Naive thymus-derived CD8-positive, alpha-beta T cell (primary cell): ENCODE results near the gene SPOPL. TPM values are rescaled to one million over a fixed set of nuclear protein-coding genes. Genes with fewer than 3 reads are reported as not detected.
"Not testable (repeated sequence)": the region's sequence is repeated elsewhere in the genome, so short reads cannot be mapped to it uniquely, and the experiment has no call there.

Source experiments
- ATAC-seq, 2 donors: fragments of 150-1000 bp; cut with Tn5 transposase in 1 of 2; sonication (Bioruptor Pico), chemical (Tn5 transposase) in 1 of 2; 1 replicate in 1 of 2; 2 replicates in 1 of 2; pipeline ENCODE4 v1.10.0; 2021; ENCODE audit warnings: mild to moderate bottlenecking in 2 of 2, moderate library complexity in 2 of 2
- POLR2A ChIA-PET: fragments of 350-600 bp; sonication (Branson Sonifier 250); formaldehyde crosslinking; loops from one replicate; lab custom pipeline; 2021; ENCODE audit warnings: antibody characterized with exemption; lab: Charles Lee
- DNase-seq, 10 donors: peaks; one replicate each; pipeline versions ENCODE4 v3.0.0 to v3.0.0-alpha.2; 2020 to 2022
- H3K27ac Mint-ChIP-seq, 10 donors: one replicate each; pipeline ENCODE4 v1.8.0; 2020 to 2022; ENCODE audit warnings: mild to moderate bottlenecking in 10 of 10, mixed read lengths in 10 of 10, moderate library complexity in 4 of 10, inconsistent platforms in 1 of 10
- H3K27me3 Mint-ChIP-seq, 5 donors: one replicate each; pipeline ENCODE4 v1.8.0; 2021 to 2022; ENCODE audit warnings: mixed read lengths in 5 of 5
- H3K36me3 Mint-ChIP-seq, 3 donors: one replicate each; pipeline ENCODE4 v1.8.0; 2020 to 2022; ENCODE audit warnings: mixed read lengths in 3 of 3, mild to moderate bottlenecking in 2 of 3, inconsistent platforms in 1 of 3
- H3K4me1 Mint-ChIP-seq, 4 donors: one replicate each; pipeline ENCODE4 v1.8.0; 2021 to 2022; ENCODE audit warnings: mixed read lengths in 4 of 4
- H3K4me3 Mint-ChIP-seq, 10 donors: one replicate each; pipeline ENCODE4 v1.8.0; 2020 to 2022; ENCODE audit warnings: mild to moderate bottlenecking in 10 of 10, mixed read lengths in 10 of 10, moderate library complexity in 6 of 10, inconsistent platforms in 1 of 10
- H3K9me3 Mint-ChIP-seq, 9 donors: one replicate each; pipeline ENCODE4 v1.8.0; 2020 to 2022; ENCODE audit warnings: mixed read lengths in 9 of 9, mild to moderate bottlenecking in 3 of 9, inconsistent platforms in 1 of 9, moderate library complexity in 1 of 9
- polyA plus RNA-seq, 3 donors: library from polyadenylated mRNA; unstranded; fragments of 300-500 nt; fragmentation: Illumina TruSeq; gene quantifications; one replicate each; pipeline ENCODE4 v1.2.3, GENCODE V29; 2021
- total RNA-seq, 8 experiments: library from RNA in 2 of 8; stranded (reverse) in 2 of 8; gene quantifications; one replicate each; pipeline ENCODE4 v1.2.3 and lab custom pipeline; 2021 to 2026

SPOPL gene
- total RNA-seq (10 to 100 TPM; 11.3 to 11.6 TPM), polyA plus RNA-seq (under 1 TPM; 0.23 to 0.66 (median 0.38) TPM), total RNA-seq (lab: John Stamatoyannopoulos, UW) (10.6 to 21.8 (median 16.3) reads per million in 6 experiments)

DNA sequence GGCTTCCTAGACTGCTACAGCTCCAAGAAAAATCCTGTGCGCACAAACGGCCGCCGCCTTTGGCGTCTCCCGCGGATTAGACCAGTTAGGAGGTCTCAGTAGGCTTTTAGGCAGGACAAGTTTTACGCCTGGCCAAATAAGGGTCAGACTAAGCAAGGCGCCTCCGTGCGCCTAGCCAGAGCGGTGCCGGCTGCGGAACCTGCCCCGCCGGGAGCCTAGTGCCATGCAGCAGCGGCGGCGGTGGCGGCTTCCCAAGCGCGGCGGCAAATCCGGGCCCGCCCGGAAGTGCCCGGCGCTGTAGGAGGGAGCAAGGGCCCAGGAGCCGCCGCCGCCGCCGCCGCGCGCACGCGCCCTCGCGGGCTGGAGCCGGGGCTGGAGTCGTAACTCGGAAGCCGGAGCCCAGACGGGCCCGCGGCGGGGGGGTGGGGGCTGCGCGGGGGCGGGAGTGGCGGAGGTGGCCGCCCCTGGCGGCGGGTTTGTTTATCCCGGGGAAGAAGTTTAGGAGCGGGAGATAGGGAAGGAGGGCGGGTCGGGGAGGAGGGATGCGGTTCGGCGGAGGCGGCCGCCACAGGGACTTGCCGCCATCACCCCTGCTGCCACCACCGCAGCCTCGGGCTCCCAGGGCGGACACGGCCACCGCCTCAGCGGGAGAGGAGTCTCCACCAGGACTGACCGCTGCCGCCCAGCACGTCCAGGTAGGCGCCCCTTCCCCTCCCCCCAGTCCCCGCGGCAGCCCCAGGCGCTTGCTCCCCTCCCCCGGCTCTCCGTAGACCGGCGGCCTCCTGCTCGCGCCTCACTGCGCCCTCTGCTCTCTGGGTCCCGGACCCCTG lies at the start of gene SPOPL:
TSS of gene SPOPL (plus strand) at position 346 of the 830 bp plus-strand sequence. CDS start 48,447 bp downstream, outside the sequence.
- H3K4me1 Mint-ChIP-seq = peaks cover 15 to 48% (median 43%) of the 10 kb centered on the region in 4 donors
- POLR2A ChIA-PET = no interaction called here
- H3K4me3 Mint-ChIP-seq = peak within 1 kb of the TSS; percentile 90 to 100 (median 98)
- H3K27ac Mint-ChIP-seq = peak within 1 kb of the TSS; percentile 84 to 94 (median 92)
- H3K27me3 Mint-ChIP-seq = peaks cover 0 to 6% (median 0%) of the 10 kb centered on the region in 5 donors
- H3K36me3 Mint-ChIP-seq = peaks cover 1 to 5% (median 5%) of the 10 kb centered on the region in 3 donors
- DNase-seq = peak; percentile 64 to 85 (median 76)
- peak; percentile 89 to 90 for ATAC-seq
- no peaks in the 10 kb centered on the region for H3K9me3 Mint-ChIP-seq

DNA sequence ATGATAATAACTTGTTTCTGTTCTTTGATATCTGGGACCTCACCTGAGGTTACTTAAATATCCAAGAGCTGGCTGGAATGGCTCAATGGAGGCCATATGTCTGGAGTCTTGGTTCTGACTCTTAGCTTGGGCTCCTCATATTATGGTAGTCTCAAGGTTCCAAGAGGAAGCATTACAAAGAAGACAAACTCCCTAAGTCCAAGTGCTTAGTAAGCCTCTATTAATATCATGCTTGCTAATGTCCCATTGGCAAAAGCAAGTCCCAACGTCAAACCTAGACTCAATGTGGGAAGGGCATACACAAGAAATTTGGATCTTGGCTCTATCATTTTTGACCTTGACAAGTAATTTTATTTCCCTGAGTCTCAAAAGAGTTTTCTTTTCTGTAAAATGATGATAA lies 49.2 kb upstream of the SPOPL start:
- no peaks in the 10 kb centered on the region for H3K4me1 Mint-ChIP-seq
- POLR2A ChIA-PET = no interaction called here

DNA sequence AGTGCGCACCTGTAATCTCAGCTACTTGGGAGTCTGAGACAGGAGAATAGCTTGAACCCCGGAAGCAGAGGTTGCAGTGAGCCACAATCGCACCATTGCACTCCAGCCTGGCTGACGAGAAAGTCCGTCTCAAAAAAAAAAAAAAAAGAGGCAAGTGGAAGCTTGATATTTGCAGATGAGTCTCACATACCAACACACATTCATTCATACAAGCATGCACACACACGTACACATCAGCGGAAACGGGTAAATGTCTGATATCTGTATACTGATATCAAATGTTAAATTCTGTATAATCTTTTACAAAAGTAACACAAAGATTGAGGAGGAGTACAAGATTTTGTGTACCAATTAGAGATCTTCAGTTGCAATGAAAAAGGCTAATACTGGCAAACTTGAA lies 47.8 kb upstream of the SPOPL start:
- DNase-seq (no peak), ATAC-seq (no peak)
- Mint-ChIP-seq H3K4me1 (no peaks in the 10 kb centered on the region), H3K27ac (no peak overlapping the region), H3K4me3 (no peak overlapping the region), H3K27me3 (peaks cover 4 to 13% (median 5%) of the 10 kb centered on the region in 5 donors), H3K36me3 (peaks cover 0 to 16% (median 2%) of the 10 kb centered on the region in 3 donors), H3K9me3 (peaks cover 3 to 25% (median 15%) of the 10 kb centered on the region in 9 donors)
- POLR2A ChIA-PET = no interaction called here

More for the DNA sequence above, 49.2 kb upstream of the SPOPL start:
- ATAC-seq = no peak
- Mint-ChIP-seq H3K27me3 (peaks cover 4 to 13% (median 5%) of the 10 kb centered on the region in 5 donors), H3K9me3 (peaks cover 0 to 13% (median 8%) of the 10 kb centered on the region in 9 donors), H3K4me3 (no peak overlapping the region), H3K36me3 (peaks cover 0 to 12% (median 0%) of the 10 kb centered on the region in 3 donors), H3K27ac (no peak overlapping the region)
- no peak for DNase-seq

DNA sequence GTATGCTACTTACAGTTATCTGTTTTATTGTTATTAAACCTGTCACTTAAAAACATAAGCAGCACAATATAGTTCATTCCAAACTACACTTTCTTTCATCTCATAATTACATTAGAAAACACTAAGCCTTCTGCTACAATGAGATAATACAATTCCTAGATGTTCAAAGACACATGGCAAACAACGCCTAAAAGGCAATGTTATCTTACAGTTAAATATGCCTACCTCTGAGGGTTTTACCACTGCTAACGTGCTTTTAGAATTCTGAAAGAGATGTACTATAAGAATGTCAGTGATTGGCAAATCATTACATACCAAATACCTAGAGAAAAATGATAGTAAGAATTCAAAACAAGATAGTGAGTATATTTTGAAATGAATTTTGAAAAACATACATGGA lies 46.8 kb upstream of the SPOPL start:
- ATAC-seq (no peak), DNase-seq (no peak)
- H3K27me3 Mint-ChIP-seq = peaks cover 4 to 13% (median 6%) of the 10 kb centered on the region in 5 donors
- H3K4me1 Mint-ChIP-seq = no peaks in the 10 kb centered on the region
- H3K36me3 Mint-ChIP-seq = peaks cover 0 to 18% (median 8%) of the 10 kb centered on the region in 3 donors
- H3K27ac Mint-ChIP-seq = no peak overlapping the region
- POLR2A ChIA-PET = no interaction called here
- H3K9me3 Mint-ChIP-seq = peaks cover 5 to 34% (median 22%) of the 10 kb centered on the region in 9 donors
- no peak overlapping the region for H3K4me3 Mint-ChIP-seq

DNA sequence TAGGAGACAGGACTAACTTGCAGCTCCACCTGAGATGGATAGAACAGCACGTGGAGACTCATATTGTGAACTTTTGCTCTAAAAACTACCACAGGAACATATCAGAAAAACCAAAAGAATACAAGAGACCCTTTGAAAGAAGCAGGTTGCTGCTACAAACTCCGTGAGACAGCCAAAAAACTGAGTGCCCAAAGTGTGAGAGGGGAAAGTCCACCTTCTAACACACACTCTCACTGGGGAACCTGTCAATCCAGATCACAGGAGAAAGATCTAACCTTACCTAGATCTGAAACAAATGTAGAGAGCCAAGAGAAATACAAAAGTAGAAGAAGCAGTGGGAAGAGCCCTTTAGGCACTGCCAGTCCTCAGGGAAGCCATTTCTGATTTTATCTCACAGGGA lies 46.3 kb upstream of the SPOPL start:
- H3K4me1 Mint-ChIP-seq = no peaks in the 10 kb centered on the region
- ATAC-seq (no peak), DNase-seq (no peak)
- POLR2A ChIA-PET = no interaction called here
- H3K9me3 Mint-ChIP-seq = peaks cover 9 to 39% (median 24%) of the 10 kb centered on the region in 9 donors
- peaks cover 0 to 18% (median 12%) of the 10 kb centered on the region in 3 donors for H3K36me3 Mint-ChIP-seq
- H3K4me3 Mint-ChIP-seq = no peak overlapping the region
- no peak overlapping the region for H3K27ac Mint-ChIP-seq
- peaks cover 4 to 13% (median 6%) of the 10 kb centered on the region in 5 donors for H3K27me3 Mint-ChIP-seq

DNA sequence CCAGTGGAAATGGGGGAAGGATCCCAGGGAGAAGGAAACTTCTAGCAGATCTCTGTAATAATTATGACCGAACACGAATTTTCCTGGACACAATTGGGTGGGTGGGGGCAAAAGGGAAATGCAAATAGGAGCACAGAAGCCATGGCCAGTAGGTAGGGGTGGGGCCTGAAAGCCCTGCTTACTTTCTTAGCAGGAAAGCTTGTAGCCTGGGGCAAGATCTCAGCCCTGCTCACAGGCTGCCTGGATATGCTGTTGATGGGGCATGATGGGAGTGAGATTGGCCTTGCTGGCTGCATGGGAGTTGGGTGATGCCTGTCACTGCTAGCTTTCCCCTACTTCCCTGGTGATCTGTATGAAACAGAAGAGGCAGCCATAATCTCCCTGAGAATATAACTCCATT lies 45.9 kb upstream of the SPOPL start:
- Mint-ChIP-seq H3K36me3 (peaks cover 0 to 18% (median 14%) of the 10 kb centered on the region in 3 donors), H3K4me1 (no peaks in the 10 kb centered on the region)

DNA sequence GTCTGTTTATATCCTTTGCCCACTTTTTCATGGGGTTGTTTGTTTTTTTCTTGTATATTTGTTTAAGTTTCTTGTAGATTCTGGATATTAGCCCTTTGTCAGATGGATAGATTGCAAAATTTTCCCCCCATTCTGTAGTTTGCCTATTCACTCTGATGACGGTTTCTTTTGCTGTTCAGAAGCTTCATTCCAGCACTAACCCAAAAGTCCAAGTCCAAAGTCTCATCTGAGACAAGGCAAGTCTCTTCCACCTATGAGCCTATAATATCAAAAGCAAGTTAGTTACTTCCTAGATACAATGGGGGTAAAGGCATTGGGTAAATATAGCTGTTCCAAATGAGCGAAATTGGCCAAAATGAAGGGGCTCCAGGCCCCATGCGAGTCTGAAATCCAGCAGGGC lies 38.9 kb upstream of the SPOPL start:
- H3K27me3 Mint-ChIP-seq, H3K4me3 Mint-ChIP-seq, DNase-seq, H3K4me1 Mint-ChIP-seq, H3K27ac Mint-ChIP-seq, POLR2A ChIA-PET, ATAC-seq: not testable (repeated sequence)
- H3K36me3 Mint-ChIP-seq = peaks cover 2 to 26% (median 16%) of the 10 kb centered on the region in 3 donors
- peaks cover 0 to 63% (median 41%) of the 10 kb centered on the region in 9 donors for H3K9me3 Mint-ChIP-seq

More for the DNA sequence above, 45.9 kb upstream of the SPOPL start:
- POLR2A ChIA-PET = no interaction called here
- Mint-ChIP-seq H3K4me3 (no peak overlapping the region), H3K27ac (no peak overlapping the region), H3K27me3 (peaks cover 4 to 13% (median 6%) of the 10 kb centered on the region in 5 donors), H3K9me3 (peaks cover 9 to 43% (median 26%) of the 10 kb centered on the region in 9 donors)
- no peak for DNase-seq
- ATAC-seq = no peak

DNA sequence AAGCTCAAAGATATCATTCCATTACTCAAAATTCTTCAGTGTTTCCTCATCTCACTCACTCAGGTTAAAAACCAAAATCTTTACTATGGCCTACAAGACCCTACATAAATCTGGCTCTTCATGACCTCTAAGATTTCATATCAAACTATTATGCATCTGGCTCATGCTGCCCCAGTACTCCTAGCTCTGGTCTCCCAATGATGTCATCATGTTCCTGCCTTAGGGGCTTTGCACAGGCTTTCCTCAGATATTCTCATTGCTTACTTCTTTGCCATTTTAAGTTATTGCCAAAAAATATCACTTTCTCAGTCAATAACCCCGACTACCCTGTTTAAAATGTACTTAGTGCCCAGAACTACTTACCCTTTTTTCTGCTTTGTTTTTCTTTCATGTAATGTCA lies 33.0 kb upstream of the SPOPL start:
- H3K27ac Mint-ChIP-seq = no peak overlapping the region
- no peak overlapping the region for H3K4me3 Mint-ChIP-seq
- H3K36me3 Mint-ChIP-seq = peaks cover 0 to 2% (median 1%) of the 10 kb centered on the region in 3 donors
- DNase-seq (no peak), ATAC-seq (no peak)
- POLR2A ChIA-PET = no interaction called here
- H3K4me1 Mint-ChIP-seq = no peaks in the 10 kb centered on the region
- peaks cover 0 to 6% (median 3%) of the 10 kb centered on the region in 5 donors for H3K27me3 Mint-ChIP-seq
- H3K9me3 Mint-ChIP-seq = peaks cover 0 to 14% (median 3%) of the 10 kb centered on the region in 9 donors

DNA sequence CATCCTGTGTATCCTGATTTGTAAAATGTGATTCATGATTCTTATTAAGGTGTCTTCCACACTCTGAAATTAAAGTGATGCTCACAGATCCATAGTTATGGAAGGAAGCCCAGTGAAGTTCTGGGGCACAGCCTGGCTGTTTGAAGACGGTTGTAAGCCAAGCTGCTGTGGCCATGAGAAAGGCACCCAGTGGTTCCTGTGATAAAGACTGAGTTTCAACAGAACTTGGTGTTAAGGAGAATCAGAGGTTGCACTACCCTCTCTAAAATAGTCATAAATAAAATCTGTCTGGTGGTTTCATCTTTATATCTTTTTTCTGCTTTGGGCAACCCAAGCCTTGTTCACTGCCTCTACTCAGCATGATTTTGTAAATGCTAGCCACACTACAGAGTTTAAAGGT lies 32.2 kb upstream of the SPOPL start:
- POLR2A ChIA-PET = no interaction called here
- Mint-ChIP-seq H3K4me3 (no peak overlapping the region), H3K36me3 (no peaks in the 10 kb centered on the region), H3K4me1 (peaks cover 0 to 5% (median 0%) of the 10 kb centered on the region in 4 donors), H3K9me3 (peaks cover 0 to 11% (median 3%) of the 10 kb centered on the region in 9 donors), H3K27ac (no peak overlapping the region), H3K27me3 (peaks cover 0 to 8% (median 6%) of the 10 kb centered on the region in 5 donors)
- DNase-seq (no peak), ATAC-seq (no peak)

DNA sequence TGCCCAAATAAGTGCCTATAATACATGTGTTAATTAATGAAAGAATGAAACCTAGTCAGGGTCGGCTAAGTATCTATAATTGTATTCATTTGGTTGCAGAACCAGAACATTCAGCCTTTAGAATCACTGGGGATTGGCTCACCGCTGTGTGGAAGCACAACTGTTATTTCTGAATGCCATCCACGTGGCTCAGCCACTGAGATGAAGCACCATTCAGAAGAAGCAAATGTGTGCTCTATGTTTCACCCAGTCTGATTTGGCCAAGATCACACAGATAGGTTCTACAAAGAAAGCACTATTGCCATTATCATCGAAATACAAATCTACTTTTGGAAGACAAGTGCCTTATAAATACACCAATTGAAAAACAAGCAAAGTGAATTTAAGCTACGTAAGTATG lies 30.6 kb upstream of the SPOPL start:
- DNase-seq (no peak), ATAC-seq (no peak)
- Mint-ChIP-seq H3K4me1 (peaks cover 0 to 20% (median 0%) of the 10 kb centered on the region in 4 donors), H3K9me3 (peaks cover 0 to 5% (median 0%) of the 10 kb centered on the region in 9 donors), H3K36me3 (no peaks in the 10 kb centered on the region), H3K4me3 (no peak overlapping the region), H3K27ac (no peak overlapping the region), H3K27me3 (peaks cover 0 to 8% (median 6%) of the 10 kb centered on the region in 5 donors)
- POLR2A ChIA-PET = no interaction called here

DNA sequence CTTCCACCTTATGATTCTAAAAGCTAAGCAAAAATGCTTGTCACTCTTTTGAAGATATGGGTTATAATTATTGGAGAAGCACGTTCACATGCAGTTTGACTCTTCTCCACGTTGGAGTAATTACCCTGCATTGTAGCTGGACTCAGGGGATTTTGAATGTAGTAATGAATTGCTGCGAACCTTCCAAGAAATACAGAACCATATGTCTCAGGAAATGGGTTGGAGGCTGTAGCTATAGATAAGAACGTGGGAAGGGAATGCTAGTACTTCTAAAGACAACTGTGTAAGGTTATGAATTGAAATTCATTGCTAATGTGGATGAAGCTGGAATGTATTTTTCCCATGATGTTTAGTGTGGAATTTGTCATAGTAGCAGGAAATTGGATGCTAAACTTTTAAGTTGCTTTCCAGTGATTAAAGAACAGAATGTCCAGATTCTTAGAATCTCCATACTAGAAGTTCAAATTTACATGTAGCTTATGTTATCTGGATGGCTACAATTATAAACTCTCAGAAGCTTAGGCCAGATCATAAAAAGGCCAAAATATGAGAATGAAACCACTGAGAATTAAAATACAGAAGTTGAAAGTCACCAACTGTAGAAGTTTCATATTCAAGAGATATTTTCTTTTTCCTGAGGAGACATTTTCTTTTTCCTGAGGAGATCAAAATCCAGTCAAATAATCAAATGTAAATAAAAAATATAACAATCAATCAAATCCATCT lies 27.3 kb upstream of the SPOPL start:
- peaks cover 0 to 22% (median 0%) of the 10 kb centered on the region in 4 donors for H3K4me1 Mint-ChIP-seq
- ATAC-seq (no peak), DNase-seq (no peak)
- no peaks in the 10 kb centered on the region for H3K36me3 Mint-ChIP-seq
- POLR2A ChIA-PET = no interaction called here
- no peaks in the 10 kb centered on the region for H3K9me3 Mint-ChIP-seq
- H3K27ac Mint-ChIP-seq = no peak overlapping the region
- H3K4me3 Mint-ChIP-seq = no peak overlapping the region
- peaks cover 0 to 8% (median 6%) of the 10 kb centered on the region in 5 donors for H3K27me3 Mint-ChIP-seq

DNA sequence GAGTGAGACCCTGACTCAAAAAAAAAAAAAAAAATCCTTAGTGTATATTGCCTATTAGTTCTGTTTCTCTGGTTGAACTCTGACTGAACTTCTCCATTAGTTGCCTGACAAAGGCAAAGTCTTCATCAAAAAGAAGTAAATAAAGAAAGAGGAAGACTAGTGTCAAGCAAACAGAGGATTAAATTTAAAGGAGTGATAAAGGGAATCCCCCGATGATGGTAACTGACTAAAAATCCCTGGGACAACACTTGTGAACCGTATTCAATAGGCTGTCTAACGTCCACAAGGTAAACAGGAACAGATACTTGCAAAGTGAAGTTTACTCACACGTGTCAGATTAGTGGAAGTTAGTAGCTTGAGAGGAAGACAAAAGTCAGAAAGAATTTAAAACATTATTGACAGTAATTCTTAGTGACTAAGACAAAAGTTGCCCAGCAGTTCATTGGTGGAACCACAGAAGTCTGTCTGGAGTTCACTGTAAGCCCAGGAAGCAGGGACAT lies 26.2 kb upstream of the SPOPL start:
- Mint-ChIP-seq H3K36me3 (no peaks in the 10 kb centered on the region), H3K4me3 (no peak overlapping the region), H3K27ac (peak overlapping the region in 1 of 10 donors; percentile 7), H3K27me3 (peaks cover 0 to 8% (median 6%) of the 10 kb centered on the region in 5 donors), H3K4me1 (peaks cover 0 to 22% (median 0%) of the 10 kb centered on the region in 4 donors), H3K9me3 (no peaks in the 10 kb centered on the region)
- DNase-seq (no peak), ATAC-seq (no peak)
- POLR2A ChIA-PET = no interaction called here
